SU-DHL-6 (cell line): ENCODE data around the gene FAM162A.

Experiments used
- EZH2phosphoT487 ChIP-seq: fragments of 200-600 bp; sonication (generic), shearing (Covaris generic); conservative IDR thresholded peaks from 2 replicates; pipeline ENCODE4 v1.6.1; 2018; ENCODE audit warnings: mild to moderate bottlenecking, antibody characterized with exemption, low read length, moderate library complexity, mixed read lengths
- TF ChIP-seq, protein P1 (sequence below): fragments of 200-600 bp; sonication (generic); IDR thresholded peaks from one replicate; pipeline ENCODE4 v1.5.1; 2017; ENCODE audit warnings: antibody characterized with exemption, mild to moderate bottlenecking, low read length, moderate library complexity; ENCODE audit not compliant: insufficient read depth, poor library complexity, severe bottlenecking

DNA sequence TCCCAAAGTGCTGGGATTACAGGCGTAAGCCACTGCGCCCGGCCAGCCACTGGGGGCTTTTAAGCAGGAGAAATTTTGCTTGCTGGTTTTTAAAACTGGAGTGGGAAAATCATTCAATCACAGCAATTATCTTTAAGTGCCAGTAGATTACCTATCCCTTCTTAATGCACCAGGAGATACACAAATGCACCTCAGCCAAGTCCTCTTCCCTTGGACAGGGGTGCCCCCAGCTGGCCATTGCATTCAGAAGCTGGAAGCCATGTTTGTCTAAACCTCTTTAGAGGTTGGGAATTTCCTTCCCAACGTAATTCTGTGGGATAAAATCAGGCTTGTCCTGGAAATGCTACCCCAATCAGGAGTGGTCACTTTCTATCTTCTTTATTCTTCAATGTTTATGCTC is 27.6 kb upstream of the FAM162A start:
- TF ChIP-seq, protein P1, sequence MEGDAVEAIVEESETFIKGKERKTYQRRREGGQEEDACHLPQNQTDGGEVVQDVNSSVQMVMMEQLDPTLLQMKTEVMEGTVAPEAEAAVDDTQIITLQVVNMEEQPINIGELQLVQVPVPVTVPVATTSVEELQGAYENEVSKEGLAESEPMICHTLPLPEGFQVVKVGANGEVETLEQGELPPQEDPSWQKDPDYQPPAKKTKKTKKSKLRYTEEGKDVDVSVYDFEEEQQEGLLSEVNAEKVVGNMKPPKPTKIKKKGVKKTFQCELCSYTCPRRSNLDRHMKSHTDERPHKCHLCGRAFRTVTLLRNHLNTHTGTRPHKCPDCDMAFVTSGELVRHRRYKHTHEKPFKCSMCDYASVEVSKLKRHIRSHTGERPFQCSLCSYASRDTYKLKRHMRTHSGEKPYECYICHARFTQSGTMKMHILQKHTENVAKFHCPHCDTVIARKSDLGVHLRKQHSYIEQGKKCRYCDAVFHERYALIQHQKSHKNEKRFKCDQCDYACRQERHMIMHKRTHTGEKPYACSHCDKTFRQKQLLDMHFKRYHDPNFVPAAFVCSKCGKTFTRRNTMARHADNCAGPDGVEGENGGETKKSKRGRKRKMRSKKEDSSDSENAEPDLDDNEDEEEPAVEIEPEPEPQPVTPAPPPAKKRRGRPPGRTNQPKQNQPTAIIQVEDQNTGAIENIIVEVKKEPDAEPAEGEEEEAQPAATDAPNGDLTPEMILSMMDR: no peak
- no peak for TF ChIP-seq EZH2phosphoT487
